Esophagus (tissue), 2 donors: ENCODE results near the gene PRUNE2. TPM values are rescaled to one million over a fixed set of nuclear protein-coding genes. Genes with fewer than 3 reads are reported as not detected.

Experiments used
- H3K27ac ChIP-seq, 2 donors: one replicate each; pipeline ENCODE4 v1.5.1; 2013; ENCODE audit warnings: low read depth in 2 of 2, mild to moderate bottlenecking in 2 of 2, inconsistent platforms in 1 of 2, low read length in 1 of 2, moderate library complexity in 1 of 2
- H3K27me3 ChIP-seq, 2 donors: one replicate each; pipeline ENCODE4 v1.6.1; 2013; ENCODE audit warnings: low read length in 2 of 2, control low read depth in 1 of 2, mild to moderate bottlenecking in 1 of 2; ENCODE audit not compliant: insufficient read depth in 2 of 2, control insufficient read depth in 1 of 2
- H3K36me3 ChIP-seq, 2 donors: one replicate each; pipeline ENCODE4 v1.6.1; 2013; ENCODE audit warnings: low read length in 1 of 2; ENCODE audit not compliant: control insufficient read depth in 2 of 2, insufficient read depth in 2 of 2
- H3K4me1 ChIP-seq, 2 donors: one replicate each; pipeline ENCODE4 v1.6.1; 2013; ENCODE audit warnings: low read length in 1 of 2; ENCODE audit not compliant: control insufficient read depth in 2 of 2, insufficient read depth in 2 of 2
- H3K4me3 ChIP-seq, 2 donors: one replicate each; pipeline ENCODE4 v1.5.1; 2013; ENCODE audit warnings: low read length in 2 of 2, mild to moderate bottlenecking in 2 of 2, low read depth in 1 of 2, moderate library complexity in 1 of 2
- H3K9me3 ChIP-seq, 2 donors: one replicate each; pipeline ENCODE4 v1.6.1; 2013; ENCODE audit warnings: mild to moderate bottlenecking in 2 of 2, low read depth in 1 of 2, low read length in 1 of 2, moderate library complexity in 1 of 2; ENCODE audit not compliant: control insufficient read depth in 2 of 2, insufficient read depth in 1 of 2
- WGBS, 2 donors: extraction: QIAGEN DNeasy Blood & Tissue Kit; methylation state at CpG; one replicate each; pipeline ENCODE4 v1.1.7; 2013; 5-methylcytosine and 5-hydroxymethylcytosine counted together
- polyA plus RNA-seq, 2 donors: library from polyadenylated mRNA; stranded (reverse); fragments of 200-250 nt; gene quantifications; one replicate each; pipeline ENCODE4 v1.2.3, GENCODE V29; 2013
- donor health status: healthy with polysubstance abuse.
- donor health status: Bipolar disorder and iron deficiency.

PRUNE2 gene
- polyA plus RNA-seq, 2 donors = 8.1 to 40.7 TPM

- Histone ChIP-seq H3K4me1 (no peaks in the 10 kb centered on the region), H3K36me3 (no peaks in the 10 kb centered on the region), H3K9me3 (no peaks in the 10 kb centered on the region), H3K27ac (no peak overlapping the region), H3K4me3 (no peak overlapping the region), H3K27me3 (no peaks in the 10 kb centered on the region)
- WGBS, 2 donors = 84 to 86% methylated on average over 4 of the region's 4 CpGs
Measured at GRCh38 chr9:76613974-76614373, 291.9 kb downstream of the PRUNE2 start.

- no peak overlapping the region for H3K27ac ChIP-seq
- no peaks in the 10 kb centered on the region for H3K36me3 ChIP-seq
- H3K4me1 ChIP-seq = no peaks in the 10 kb centered on the region
- H3K4me3 ChIP-seq = no peak overlapping the region
- H3K9me3 ChIP-seq = no peaks in the 10 kb centered on the region
- no peaks in the 10 kb centered on the region for H3K27me3 ChIP-seq
- WGBS, 2 donors = 86 to 87% methylated on average over 8 of the region's 8 CpGs
Measured at GRCh38 chr9:76613150-76613781, 292.6 kb downstream of the PRUNE2 start.

GRCh38 chr9:76610011-76610352 is 295.9 kb downstream of the PRUNE2 start:
- 52 to 54% methylated on average over 5 of the region's 5 CpGs for WGBS, 2 donors
- no peaks in the 10 kb centered on the region for H3K27me3 ChIP-seq

GRCh38 chr9:76609285-76610010 is 296.5 kb downstream of the PRUNE2 start:
- Histone ChIP-seq H3K27me3 (no peaks in the 10 kb centered on the region), H3K4me1 (no peaks in the 10 kb centered on the region), H3K27ac (no peak overlapping the region)

More at GRCh38 chr9:76610011-76610352, 295.9 kb downstream of the PRUNE2 start:
- H3K36me3 ChIP-seq = no peaks in the 10 kb centered on the region
- H3K4me3 ChIP-seq = no peak overlapping the region
- H3K9me3 ChIP-seq = no peaks in the 10 kb centered on the region
- H3K4me1 ChIP-seq = no peaks in the 10 kb centered on the region
- no peak overlapping the region for H3K27ac ChIP-seq

GRCh38 chr9:76608575-76609273 is 297.2 kb downstream of the PRUNE2 start:
- Histone ChIP-seq H3K4me1 (no peaks in the 10 kb centered on the region), H3K27ac (no peak overlapping the region), H3K27me3 (no peaks in the 10 kb centered on the region), H3K4me3 (no peak overlapping the region), H3K9me3 (no peaks in the 10 kb centered on the region), H3K36me3 (no peaks in the 10 kb centered on the region)
- WGBS, 2 donors = 85 to 96% methylated on average over 4 of the region's 4 CpGs

More at GRCh38 chr9:76609285-76610010, 296.5 kb downstream of the PRUNE2 start:
- H3K9me3 ChIP-seq = no peaks in the 10 kb centered on the region
- H3K4me3 ChIP-seq = no peak overlapping the region
- 81 to 90% methylated on average over 6 of the region's 6 CpGs for WGBS, 2 donors
- no peaks in the 10 kb centered on the region for H3K36me3 ChIP-seq

- WGBS, 2 donors = 73 to 77% methylated on average over 4 of the region's 4 CpGs
Measured at GRCh38 chr9:76607730-76608436, 298.0 kb downstream of the PRUNE2 start.

GRCh38 chr9:76605321-76605900 is 300.5 kb downstream of the PRUNE2 start:
- no peaks in the 10 kb centered on the region for H3K27me3 ChIP-seq
- 71 to 84% methylated on average over 5 of the region's 5 CpGs for WGBS, 2 donors
- no peak overlapping the region for H3K27ac ChIP-seq
- no peaks in the 10 kb centered on the region for H3K4me1 ChIP-seq
- H3K9me3 ChIP-seq = no peaks in the 10 kb centered on the region
- H3K4me3 ChIP-seq = no peak overlapping the region
- no peaks in the 10 kb centered on the region for H3K36me3 ChIP-seq

More at GRCh38 chr9:76607730-76608436, 298.0 kb downstream of the PRUNE2 start:
- H3K36me3 ChIP-seq = no peaks in the 10 kb centered on the region
- H3K9me3 ChIP-seq = no peaks in the 10 kb centered on the region
- no peaks in the 10 kb centered on the region for H3K4me1 ChIP-seq
- H3K27ac ChIP-seq = no peak overlapping the region
- no peak overlapping the region for H3K4me3 ChIP-seq
- no peaks in the 10 kb centered on the region for H3K27me3 ChIP-seq

- H3K36me3 ChIP-seq = no peaks in the 10 kb centered on the region
- H3K9me3 ChIP-seq = no peaks in the 10 kb centered on the region
- H3K27ac ChIP-seq = no peak overlapping the region
- H3K4me1 ChIP-seq = no peaks in the 10 kb centered on the region
- H3K27me3 ChIP-seq = no peaks in the 10 kb centered on the region
- 83 to 89% methylated on average over 3 of the region's 3 CpGs for WGBS, 2 donors
- no peak overlapping the region for H3K4me3 ChIP-seq
Measured at GRCh38 chr9:76603931-76604570, 301.9 kb downstream of the PRUNE2 start.

- no peak overlapping the region for H3K27ac ChIP-seq
Measured at GRCh38 chr9:76603448-76603895, 302.4 kb downstream of the PRUNE2 start.

More at GRCh38 chr9:76603448-76603895, 302.4 kb downstream of the PRUNE2 start:
- H3K27me3 ChIP-seq = no peaks in the 10 kb centered on the region
- no peaks in the 10 kb centered on the region for H3K36me3 ChIP-seq
- H3K4me3 ChIP-seq = no peak overlapping the region
- H3K9me3 ChIP-seq = no peaks in the 10 kb centered on the region
- no peaks in the 10 kb centered on the region for H3K4me1 ChIP-seq
